Measurements from ENCODE around the gene OTULIN.

Gene OTULIN

DNA sequence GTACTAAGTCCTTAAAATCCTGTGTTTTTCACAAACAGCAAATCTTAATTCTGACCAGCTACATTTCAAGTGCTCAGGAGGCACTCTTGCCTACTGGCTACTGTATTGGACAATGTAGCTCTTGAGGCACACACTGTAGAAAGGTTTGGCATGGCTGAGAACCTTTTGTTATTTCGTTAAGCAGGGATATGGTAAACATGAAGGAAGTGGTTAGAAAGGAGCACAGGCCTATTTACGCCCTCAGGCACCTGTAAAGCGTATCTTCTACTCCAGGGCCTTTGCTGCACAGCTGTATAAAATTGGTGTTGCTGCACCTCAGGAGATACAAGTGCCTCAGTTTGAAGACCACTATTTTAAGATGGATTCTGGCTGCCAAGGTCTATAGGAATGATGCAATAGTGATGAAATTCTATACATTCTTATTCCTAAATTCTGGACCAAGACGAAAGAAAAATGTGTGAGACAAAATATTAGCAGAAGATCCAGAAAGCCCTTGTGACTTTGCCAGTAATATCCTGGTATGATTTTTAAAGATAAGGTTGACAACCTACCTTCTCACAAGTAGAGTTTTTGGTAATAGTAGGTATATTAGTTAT, 9.3 kb upstream of the OTULIN start:
- no peaks in the 10 kb centered on the region for H3K36me3 ChIP-seq (ENCODE audit: control insufficient read depth, insufficient read depth, low read length)
- H3K27me3 ChIP-seq (replicated peaks; ENCODE audit: control insufficient read depth, insufficient read depth, low read length), result no peaks in the 10 kb centered on the region
- DNase-seq (ENCODE audit: extremely low read depth, insufficient read length), result no peak
- TF ChIP-seq, protein P1, sequence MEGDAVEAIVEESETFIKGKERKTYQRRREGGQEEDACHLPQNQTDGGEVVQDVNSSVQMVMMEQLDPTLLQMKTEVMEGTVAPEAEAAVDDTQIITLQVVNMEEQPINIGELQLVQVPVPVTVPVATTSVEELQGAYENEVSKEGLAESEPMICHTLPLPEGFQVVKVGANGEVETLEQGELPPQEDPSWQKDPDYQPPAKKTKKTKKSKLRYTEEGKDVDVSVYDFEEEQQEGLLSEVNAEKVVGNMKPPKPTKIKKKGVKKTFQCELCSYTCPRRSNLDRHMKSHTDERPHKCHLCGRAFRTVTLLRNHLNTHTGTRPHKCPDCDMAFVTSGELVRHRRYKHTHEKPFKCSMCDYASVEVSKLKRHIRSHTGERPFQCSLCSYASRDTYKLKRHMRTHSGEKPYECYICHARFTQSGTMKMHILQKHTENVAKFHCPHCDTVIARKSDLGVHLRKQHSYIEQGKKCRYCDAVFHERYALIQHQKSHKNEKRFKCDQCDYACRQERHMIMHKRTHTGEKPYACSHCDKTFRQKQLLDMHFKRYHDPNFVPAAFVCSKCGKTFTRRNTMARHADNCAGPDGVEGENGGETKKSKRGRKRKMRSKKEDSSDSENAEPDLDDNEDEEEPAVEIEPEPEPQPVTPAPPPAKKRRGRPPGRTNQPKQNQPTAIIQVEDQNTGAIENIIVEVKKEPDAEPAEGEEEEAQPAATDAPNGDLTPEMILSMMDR (IDR thresholded peaks at IDR 0.05; ENCODE audit: insufficient read depth, low read length, poor library complexity, severe bottlenecking), result no peak
- H3K4me3 ChIP-seq (replicated peaks; ENCODE audit: low read depth, low read length), result no peak overlapping the region

DNA sequence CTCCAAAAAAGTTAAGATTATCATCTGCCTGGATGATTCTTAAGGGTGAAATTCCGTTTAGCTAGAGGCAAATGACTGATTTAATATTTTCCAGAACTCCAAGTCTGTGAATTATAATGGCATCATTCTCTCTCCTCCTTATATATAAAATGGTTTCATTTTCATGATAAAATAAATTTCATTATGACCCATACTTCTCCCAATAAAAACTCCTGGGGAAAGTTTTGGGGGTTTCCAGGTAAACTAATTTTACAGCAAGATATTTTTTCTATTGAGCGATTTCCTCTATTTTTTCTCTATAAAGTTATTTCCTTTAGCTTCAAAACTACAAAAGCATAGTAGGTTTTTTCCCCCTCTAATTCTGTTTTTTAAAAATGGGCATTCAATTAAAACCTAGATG, 7.6 kb upstream of the OTULIN start:
- no peaks in the 10 kb centered on the region for H3K27me3 ChIP-seq (replicated peaks; ENCODE audit: control insufficient read depth, insufficient read depth, low read length)
- TF ChIP-seq, protein P1 (IDR thresholded peaks at IDR 0.05; ENCODE audit: insufficient read depth, low read length, poor library complexity, severe bottlenecking), result no peak
- no peaks in the 10 kb centered on the region for H3K36me3 ChIP-seq (ENCODE audit: control insufficient read depth, insufficient read depth, low read length)
- DNase-seq (ENCODE audit: extremely low read depth, insufficient read length), result no peak
- H3K4me3 ChIP-seq (replicated peaks; ENCODE audit: low read depth, low read length), result no peak overlapping the region

DNA sequence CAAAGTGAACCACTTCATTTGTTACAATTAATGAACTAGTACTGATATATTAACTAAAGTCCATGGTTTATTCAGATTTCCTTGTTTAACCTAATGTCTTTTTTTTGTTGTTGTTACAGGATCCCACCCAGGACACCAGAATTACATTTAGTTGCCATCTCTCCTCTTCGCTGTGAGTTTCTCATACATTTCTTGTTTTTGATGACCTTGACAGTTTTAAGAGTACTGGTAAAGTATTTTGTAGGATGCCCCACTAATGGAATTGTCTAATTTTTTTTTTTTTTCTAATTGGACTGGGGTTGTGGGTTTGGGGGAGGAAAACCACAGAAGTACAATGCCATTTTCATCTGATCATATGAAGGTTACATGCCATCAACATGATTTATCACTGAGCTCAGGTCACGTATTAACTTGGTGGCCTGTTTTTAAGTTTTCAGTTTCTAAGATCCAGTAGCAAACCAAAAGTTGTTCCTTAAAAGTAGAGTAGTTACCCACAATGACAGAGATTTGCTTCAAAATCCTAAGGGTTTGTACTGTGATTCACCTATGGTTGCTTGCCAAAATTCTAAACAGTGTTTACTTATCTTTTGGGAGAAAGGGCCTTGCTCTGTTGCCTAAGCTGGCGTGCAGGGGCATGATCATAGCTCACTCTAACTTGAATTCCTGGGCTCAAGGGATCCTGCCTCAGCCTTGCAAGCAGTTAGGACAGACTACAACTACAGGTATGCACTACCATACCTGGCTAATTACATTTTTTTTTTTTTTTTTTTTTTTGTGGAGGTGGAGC, 4.5 kb upstream of the OTULIN start:
- Histone ChIP-seq H3K4me3 (replicated peaks; ENCODE audit: low read depth, low read length) (no peak overlapping the region), H3K36me3 (ENCODE audit: control insufficient read depth, insufficient read depth, low read length) (no peaks in the 10 kb centered on the region), H3K27me3 (replicated peaks; ENCODE audit: control insufficient read depth, insufficient read depth, low read length) (no peaks in the 10 kb centered on the region)
- TF ChIP-seq, protein P1 (IDR thresholded peaks at IDR 0.05; ENCODE audit: insufficient read depth, low read length, poor library complexity, severe bottlenecking), result no peak
- no peak for DNase-seq (ENCODE audit: extremely low read depth, insufficient read length)

DNA sequence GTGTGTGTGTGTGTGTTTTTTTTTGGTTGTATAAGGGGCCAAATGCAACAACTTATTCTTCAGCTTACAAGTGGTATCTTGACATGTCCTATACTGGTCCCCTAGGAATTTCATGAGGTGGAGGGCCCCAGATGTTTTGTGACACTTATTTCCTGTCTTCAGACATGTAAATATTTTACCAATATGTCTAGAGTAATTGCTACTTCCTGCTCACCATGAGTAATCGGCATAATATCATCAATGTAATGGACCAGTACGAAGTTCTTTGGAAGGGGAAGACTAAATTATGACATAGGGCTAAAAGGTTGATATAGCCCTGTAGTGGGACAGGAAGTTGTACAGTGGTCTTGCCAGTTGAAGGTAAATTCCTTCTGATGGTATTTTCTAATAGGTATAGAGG, 3.7 kb upstream of the OTULIN start:
- TF ChIP-seq, protein P1 (IDR thresholded peaks at IDR 0.05; ENCODE audit: insufficient read depth, low read length, poor library complexity, severe bottlenecking), result no peak
- Histone ChIP-seq H3K36me3 (ENCODE audit: control insufficient read depth, insufficient read depth, low read length) (no peaks in the 10 kb centered on the region), H3K27me3 (replicated peaks; ENCODE audit: control insufficient read depth, insufficient read depth, low read length) (no peaks in the 10 kb centered on the region), H3K4me3 (replicated peaks; ENCODE audit: low read depth, low read length) (no peak overlapping the region)
- DNase-seq (ENCODE audit: extremely low read depth, insufficient read length), result no peak

DNA sequence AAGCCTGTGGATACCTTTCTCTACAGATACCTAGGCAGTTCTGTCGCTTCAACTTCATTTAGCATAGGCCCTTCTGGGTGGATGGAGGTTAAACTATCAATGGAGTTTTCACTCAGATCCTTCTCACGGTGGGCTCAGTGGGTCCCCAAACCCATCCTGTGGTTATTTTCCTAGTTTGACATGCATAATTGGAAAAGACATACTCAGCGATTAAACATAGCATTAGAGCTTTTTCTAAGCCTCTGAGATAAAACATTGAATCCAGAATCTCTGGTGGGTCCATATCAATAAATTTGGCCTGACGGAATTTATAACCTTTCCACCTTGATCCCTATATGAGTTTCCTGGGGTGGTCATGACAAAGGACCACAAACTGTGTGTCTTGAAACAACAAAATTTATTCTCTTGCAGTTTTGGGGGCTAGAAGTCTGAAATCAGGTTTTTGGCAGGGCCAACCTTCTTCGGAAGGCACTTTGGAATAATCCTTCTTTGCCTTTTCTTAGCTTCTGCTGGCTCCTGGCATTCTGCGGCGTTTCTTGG, 1.7 kb upstream of the OTULIN start:
- Histone ChIP-seq H3K4me3 (replicated peaks; ENCODE audit: low read depth, low read length) (peak overlapping the region; percentile 86), H3K36me3 (ENCODE audit: control insufficient read depth, insufficient read depth, low read length) (no peaks in the 10 kb centered on the region), H3K27me3 (replicated peaks; ENCODE audit: control insufficient read depth, insufficient read depth, low read length) (no peaks in the 10 kb centered on the region)
- DNase-seq (ENCODE audit: extremely low read depth, insufficient read length), result no peak
- TF ChIP-seq, protein P1 (IDR thresholded peaks at IDR 0.05; ENCODE audit: insufficient read depth, low read length, poor library complexity, severe bottlenecking), result no peak
